Kidney epithelial cell (primary cell): ENCODE data around the gene PUM2. TPM values are rescaled to one million over a fixed set of nuclear protein-coding genes. Genes with fewer than 3 reads are reported as not detected.

Experiments
- DNase-seq: peaks from one replicate; pipeline ENCODE4 v3.0.0-alpha.2; 2010; ENCODE audit warnings: low read depth
- H3K27me3 ChIP-seq: 2 replicates; pipeline ENCODE4 v1.6.0; 2011; ENCODE audit warnings: low read length; ENCODE audit not compliant: control insufficient read depth, insufficient read depth
- H3K36me3 ChIP-seq: 2 replicates; pipeline ENCODE4 v1.5.1; 2011; ENCODE audit warnings: low read length; ENCODE audit not compliant: control insufficient read depth, insufficient read depth
- H3K4me3 ChIP-seq: 2 replicates; pipeline ENCODE4 v1.5.1; 2011; ENCODE audit warnings: low read depth, mild to moderate bottlenecking, control low read depth, low read length
- CTCF ChIP-seq: IDR thresholded peaks from 2 replicates; pipeline ENCODE4 v1.5.1; 2011; ENCODE audit warnings: mild to moderate bottlenecking, moderate library complexity, low read length, control low read depth, inconsistent platforms; ENCODE audit not compliant: insufficient read depth, poor library complexity, severe bottlenecking
- total RNA-seq: library from RNA; depleted of rRNA; stranded (reverse); fragments of >200 nt; gene quantifications from 2 replicates; pipeline ENCODE4 v1.2.3, GENCODE V29; 2015

The PUM2 gene
- total RNA-seq, 1 donor from 2014 or later = 44.2 TPM

- DNase-seq = no peak
- no peak for TF ChIP-seq CTCF
- no peaks in the 10 kb centered on the region for H3K36me3 ChIP-seq
- no peaks in the 10 kb centered on the region for H3K27me3 ChIP-seq
- no peak overlapping the region for H3K4me3 ChIP-seq
Measured at GRCh38 chr2:20313659-20314058, 37.0 kb downstream of the PUM2 start.

GRCh38 chr2:20309001-20309400 is 41.6 kb downstream of the PUM2 start:
- DNase-seq = no peak
- Histone ChIP-seq H3K36me3 (peaks cover 1% of the 10 kb centered on the region), H3K4me3 (no peak overlapping the region), H3K27me3 (no peaks in the 10 kb centered on the region)
- TF ChIP-seq CTCF = no peak

- TF ChIP-seq CTCF = no peak
- H3K4me3 ChIP-seq = no peak overlapping the region
- no peak for DNase-seq
- H3K36me3 ChIP-seq = peaks cover 1% of the 10 kb centered on the region
- no peaks in the 10 kb centered on the region for H3K27me3 ChIP-seq
Measured at GRCh38 chr2:20307311-20307710, 43.3 kb downstream of the PUM2 start.

GRCh38 chr2:20304411-20304810 is 46.2 kb downstream of the PUM2 start:
- Histone ChIP-seq H3K36me3 (peaks cover 1% of the 10 kb centered on the region), H3K27me3 (no peaks in the 10 kb centered on the region), H3K4me3 (no peak overlapping the region)
- DNase-seq = no peak
- TF ChIP-seq CTCF = no peak

GRCh38 chr2:20303966-20304365 is 46.7 kb downstream of the PUM2 start:
- no peak for DNase-seq
- H3K36me3 ChIP-seq = peaks cover 3% of the 10 kb centered on the region
- H3K27me3 ChIP-seq = no peaks in the 10 kb centered on the region
- H3K4me3 ChIP-seq = no peak overlapping the region
- TF ChIP-seq CTCF = no peak

- no peaks in the 10 kb centered on the region for H3K27me3 ChIP-seq
- TF ChIP-seq CTCF = no peak
- no peak for DNase-seq
- peaks cover 4% of the 10 kb centered on the region for H3K36me3 ChIP-seq
- H3K4me3 ChIP-seq = no peak overlapping the region
Measured at GRCh38 chr2:20302019-20302418, 48.6 kb downstream of the PUM2 start.
